GM19468 (cell line): ENCODE measurements around the gene PDZRN3.

Source experiments
- ATAC-seq: cut with Tn5 transposase; IDR thresholded peaks from one replicate; pipeline ENCODE4 v1.9.1; 2021; ENCODE audit warnings: mild to moderate bottlenecking, moderate library complexity, moderate number of reproducible peaks; ENCODE audit not compliant: unreplicated experiment; ENCODE audit errors: extremely low read depth

PDZRN3 gene

DNA sequence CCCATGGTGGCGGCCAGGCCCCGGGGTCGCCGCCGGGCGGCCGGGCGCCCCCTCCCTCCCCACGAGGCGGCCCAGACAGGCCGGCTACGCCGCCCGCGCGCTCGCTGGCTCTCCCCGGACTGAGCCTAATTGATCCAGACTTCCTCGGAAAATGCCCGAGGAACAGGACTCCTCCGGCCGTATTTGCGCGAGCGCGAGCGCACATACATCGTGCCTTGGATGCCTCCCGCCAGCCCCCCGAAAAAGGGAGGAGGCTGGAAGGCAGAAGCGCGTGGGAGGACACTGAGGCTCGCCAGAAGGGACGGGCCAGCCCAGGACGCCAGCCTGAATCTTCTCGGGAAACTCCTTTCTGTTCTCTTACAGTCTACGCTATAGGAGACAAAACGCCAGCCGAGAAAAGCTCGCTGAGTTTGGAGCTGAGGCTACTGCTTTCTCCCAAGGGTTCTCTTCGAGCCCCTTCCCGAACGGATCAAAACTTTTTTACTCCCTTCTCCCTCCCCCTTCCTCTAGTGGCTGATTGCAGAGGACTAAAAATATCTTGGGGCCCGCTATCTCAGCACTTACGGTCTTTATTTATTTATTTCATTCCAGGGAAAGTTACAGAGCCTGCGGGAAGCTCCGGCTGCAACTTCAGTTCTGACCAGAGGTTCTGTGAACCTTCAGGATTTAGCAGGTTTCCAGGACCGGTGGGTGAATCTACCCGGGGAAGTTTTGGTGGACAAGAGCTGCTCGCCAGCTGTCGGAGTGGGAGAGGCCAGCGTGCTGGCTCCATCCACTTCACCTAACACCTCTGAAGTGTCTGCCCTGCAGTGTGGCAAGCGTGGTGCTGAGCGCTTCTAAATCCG lies at the start of gene PDZRN3:
TSS of gene PDZRN3 (minus strand) at position 121 of the 845 bp plus-strand sequence.
- no peak for ATAC-seq

GRCh38 chr3:73674280-73674679 lies 49.5 kb upstream of the PDZRN3 start:
- ATAC-seq = no peak

DNA sequence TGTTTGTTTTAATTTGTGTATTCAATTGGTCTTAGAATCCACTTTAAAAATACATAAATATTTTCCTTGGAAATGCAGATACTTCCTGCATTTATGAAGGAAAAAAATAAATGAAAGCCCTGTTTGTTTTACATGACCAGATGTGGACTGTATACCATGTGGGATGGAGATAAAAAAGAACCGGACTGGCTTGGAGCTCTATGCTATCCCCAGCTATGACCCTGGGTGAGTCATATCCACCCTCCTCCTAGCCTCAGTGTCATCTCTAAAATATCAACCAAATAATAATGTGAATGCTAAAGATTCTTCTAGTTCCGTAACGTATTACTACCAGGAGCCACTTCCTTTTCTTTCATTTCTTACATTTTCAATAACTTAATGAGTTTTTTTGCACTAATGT lies 44.5 kb upstream of the PDZRN3 start:
- ATAC-seq = no peak

DNA sequence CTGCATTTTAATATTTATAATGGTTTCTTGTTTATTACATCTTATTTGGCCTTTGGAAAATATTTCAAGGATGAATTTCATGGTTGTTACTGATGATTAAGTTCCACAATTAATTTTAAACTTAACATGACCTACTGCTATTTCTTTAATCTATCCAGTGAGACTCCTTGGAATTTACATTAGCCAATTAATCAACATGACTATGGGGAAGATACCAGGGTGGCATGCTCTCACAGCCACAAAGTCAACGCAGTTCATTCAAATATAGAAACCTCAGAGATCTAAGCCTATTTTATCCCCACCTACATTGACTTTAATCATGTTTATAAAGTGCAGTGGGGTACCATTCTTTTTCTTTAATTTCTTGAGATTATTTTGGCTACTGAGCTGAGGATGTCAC lies 43.6 kb upstream of the PDZRN3 start:
- ATAC-seq = no peak

GRCh38 chr3:73667889-73668288 lies 43.1 kb upstream of the PDZRN3 start:
- ATAC-seq = no peak

DNA sequence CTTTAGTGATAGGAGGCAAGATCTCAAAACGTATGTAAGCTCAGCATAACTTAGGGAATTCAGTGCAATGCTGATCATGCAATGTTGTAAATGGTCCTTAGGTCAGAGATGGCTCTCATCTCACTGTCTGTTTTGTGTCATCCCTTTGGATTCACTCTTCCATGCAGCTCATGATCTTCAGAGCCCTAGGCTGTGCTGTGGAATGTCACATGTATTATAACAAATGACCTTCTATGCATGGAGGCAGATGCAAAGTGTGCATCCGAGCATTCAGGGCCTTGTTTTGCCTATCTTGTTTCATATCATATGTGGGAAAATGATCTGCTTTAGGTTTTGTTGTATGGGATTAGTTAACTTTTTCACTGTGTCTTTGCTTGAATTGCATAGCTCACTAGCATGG lies 40.5 kb upstream of the PDZRN3 start:
- ATAC-seq = no peak

- ATAC-seq = no peak
Measured at GRCh38 chr3:73664389-73664788, 39.6 kb upstream of the PDZRN3 start.

DNA sequence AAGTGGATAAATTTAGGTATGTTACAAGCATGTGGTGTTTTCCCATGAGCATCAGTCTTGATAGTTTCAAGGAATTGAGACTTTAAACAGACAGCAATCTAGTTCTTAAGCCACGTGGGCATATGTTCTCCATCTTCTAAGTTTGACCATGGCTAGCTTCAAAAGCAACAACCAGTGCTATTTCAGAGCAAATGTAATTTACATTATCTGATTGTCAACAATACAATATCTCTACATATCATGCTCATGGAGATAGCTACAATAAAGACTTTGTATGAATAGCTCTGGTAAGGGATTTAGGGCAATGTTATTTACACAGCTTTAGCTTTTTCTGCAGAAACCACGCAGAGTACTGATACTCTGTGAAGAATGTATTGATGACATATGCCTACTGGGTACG lies 38.8 kb upstream of the PDZRN3 start:
- ATAC-seq = no peak

DNA sequence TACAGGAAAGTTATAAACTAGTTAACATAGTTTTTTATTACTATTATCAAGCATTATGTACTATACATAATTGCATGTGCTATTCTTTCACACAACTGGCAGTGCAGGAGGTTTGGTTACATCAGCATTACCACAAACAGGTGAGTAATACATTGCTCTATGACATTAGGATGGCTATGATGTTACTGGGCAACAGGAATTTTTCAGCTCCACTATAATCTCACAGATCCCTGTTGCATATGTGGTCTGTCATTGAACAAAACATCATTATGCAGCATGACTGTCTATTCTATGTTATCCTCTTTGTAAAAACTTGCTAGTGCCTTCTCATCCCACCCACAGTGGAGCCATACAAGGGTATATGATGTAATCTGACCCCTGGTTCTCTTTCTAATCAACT lies 36.5 kb upstream of the PDZRN3 start:
- ATAC-seq = no peak

DNA sequence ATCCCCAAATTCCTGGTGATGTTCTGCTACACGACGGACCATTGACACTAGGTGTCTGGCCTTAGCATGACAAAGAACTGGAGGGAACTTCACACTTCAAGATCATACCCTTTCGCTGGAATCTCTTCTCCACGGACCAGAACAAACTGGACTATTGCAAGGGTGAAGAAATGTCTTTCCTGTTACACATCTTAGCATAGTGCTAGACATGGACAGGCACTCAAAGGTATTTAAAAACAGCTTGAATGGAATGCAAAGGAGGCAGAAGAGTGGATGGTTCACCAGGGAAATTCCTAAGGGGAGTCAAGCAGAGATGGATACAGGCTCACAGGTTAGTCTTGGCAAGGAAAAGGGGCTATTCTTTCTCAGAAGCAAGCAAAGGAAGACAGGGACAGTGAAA lies 33.5 kb upstream of the PDZRN3 start:
- no peak for ATAC-seq

DNA sequence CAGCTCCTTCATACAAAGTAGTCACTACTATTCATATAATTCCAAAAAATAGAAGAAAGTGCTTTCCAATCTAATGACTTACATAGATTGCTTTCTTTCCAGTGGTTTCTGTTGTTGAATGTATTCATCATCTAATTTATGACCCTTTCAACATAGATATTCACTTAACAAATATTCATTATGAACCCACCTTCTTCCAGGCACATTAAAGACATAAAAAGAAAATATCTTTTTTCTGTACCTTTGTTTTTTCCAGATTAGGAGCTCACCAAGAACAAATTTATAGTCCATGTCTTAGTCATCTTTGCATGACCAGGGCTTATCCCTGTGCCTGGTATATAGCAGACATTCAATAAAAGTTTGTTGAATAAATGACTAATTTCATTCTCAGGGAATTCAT lies 32.4 kb upstream of the PDZRN3 start:
- ATAC-seq = no peak

GRCh38 chr3:73656241-73656890 lies 31.6 kb upstream of the PDZRN3 start:
- ATAC-seq = no peak

- no peak for ATAC-seq
Measured at GRCh38 chr3:73655197-73655596, 30.5 kb upstream of the PDZRN3 start.

- no peak for ATAC-seq
Measured at GRCh38 chr3:73653877-73654276, 29.1 kb upstream of the PDZRN3 start.

DNA sequence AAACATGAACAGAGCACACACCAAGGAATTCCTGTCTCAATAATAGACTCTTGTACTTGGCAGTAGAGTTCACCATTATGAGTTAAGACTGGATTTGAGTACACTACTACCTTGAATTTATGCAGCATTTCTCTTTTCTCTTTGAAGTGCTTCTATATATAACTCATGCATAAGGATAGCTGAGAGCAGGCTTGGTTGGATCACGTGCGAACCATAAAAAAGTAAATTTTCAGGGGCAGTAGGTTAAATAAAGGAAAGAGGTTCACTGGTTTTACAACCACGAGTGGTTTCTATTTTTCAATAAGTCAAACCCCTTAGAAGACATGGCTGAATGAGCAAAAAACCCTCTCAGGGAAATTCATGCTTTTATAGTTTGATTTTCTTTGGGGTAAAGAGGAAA lies 28.6 kb upstream of the PDZRN3 start:
- no peak for ATAC-seq

GRCh38 chr3:73652896-73653295 lies 28.2 kb upstream of the PDZRN3 start:
- ATAC-seq = no peak

GRCh38 chr3:73637042-73637441 lies 12.3 kb upstream of the PDZRN3 start:
- no peak for ATAC-seq

DNA sequence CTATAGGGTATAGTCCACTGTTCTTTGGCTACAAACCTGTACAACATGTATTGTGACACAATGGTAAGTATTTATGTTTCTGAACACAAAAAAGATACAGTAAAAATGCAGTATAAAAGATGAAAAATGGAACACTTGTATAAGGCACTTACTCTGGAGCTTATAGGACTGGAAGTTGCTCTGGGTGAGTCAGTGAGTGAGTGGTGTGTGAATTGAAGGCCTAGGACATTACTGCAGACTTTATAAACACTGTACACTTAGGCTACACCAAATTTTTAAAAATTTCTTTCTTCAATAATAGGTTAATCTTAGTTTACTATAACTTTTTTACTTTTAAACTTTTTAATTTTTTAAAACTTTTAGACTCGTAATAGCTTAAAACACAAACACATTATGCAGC lies 10.5 kb upstream of the PDZRN3 start:
- ATAC-seq = no peak

GRCh38 chr3:73633916-73634344 lies 9.2 kb upstream of the PDZRN3 start:
- ATAC-seq = no peak

- ATAC-seq = no peak
Measured at GRCh38 chr3:73633453-73633852, 8.7 kb upstream of the PDZRN3 start.

GRCh38 chr3:73626106-73626505 lies 1.4 kb upstream of the PDZRN3 start:
- ATAC-seq = no peak
